ENCODE results near the gene USP14. TPM values are rescaled to one million over a fixed set of nuclear protein-coding genes. Genes with fewer than 3 reads are reported as not detected.

The USP14 gene
- total and polyA plus RNA-seq, 7 donors: 11.4 to 40.7 (median 27.8) TPM

- Histone ChIP-seq H3K9me3 (no peaks in the 10 kb centered on the region), H3K36me3 (peaks cover 0 to 99% (median 21%) of the 10 kb centered on the region in 4 donors), H3K27ac (no peak overlapping the region), H3K4me3 (no peak overlapping the region), H3K4me1 (no peaks in the 10 kb centered on the region), H3K27me3 (no peaks in the 10 kb centered on the region)
- intact Hi-C loops (cut with DNase I): no loop called here
- TF ChIP-seq POLR2A (IDR thresholded peaks at IDR 0.05) (no peak), CTCF (IDR thresholded peaks at IDR 0.05) (no peak)
- no peak for DNase-seq
- 91 to 94% methylated on average over 4 of the region's 4 CpGs for WGBS, 2 donors
Observed at GRCh38 chr18:248053-248452, 89.7 kb downstream of the USP14 start.

GRCh38 chr18:250685-251084 lies 92.3 kb downstream of the USP14 start:
- no peaks in the 10 kb centered on the region for H3K4me1 ChIP-seq
- no peak for DNase-seq
- WGBS, 2 donors: 87 to 94% methylated on average over 2 of the region's 2 CpGs

GRCh38 chr18:251572-251971 lies 93.2 kb downstream of the USP14 start:
- 97 to 98% methylated on average over 5 of the region's 5 CpGs for WGBS, 2 donors

More at GRCh38 chr18:250685-251084, 92.3 kb downstream of the USP14 start:
- H3K36me3 ChIP-seq: peaks cover 0 to 99% (median 30%) of the 10 kb centered on the region in 4 donors
- intact Hi-C loops (cut with DNase I): no loop called here
- H3K27me3 ChIP-seq: no peaks in the 10 kb centered on the region
- no peaks in the 10 kb centered on the region for H3K9me3 ChIP-seq
- H3K27ac ChIP-seq: no peak overlapping the region
- H3K4me3 ChIP-seq: no peak overlapping the region
- TF ChIP-seq POLR2A (IDR thresholded peaks at IDR 0.05) (no peak), EP300 (IDR thresholded peaks at IDR 0.05) (no peak), CTCF (IDR thresholded peaks at IDR 0.05) (no peak), POLR2AphosphoS5 (IDR thresholded peaks at IDR 0.05) (no peak)

GRCh38 chr18:253121-253520 lies 94.8 kb downstream of the USP14 start:
- Histone ChIP-seq H3K4me3 (no peak overlapping the region), H3K4me1 (no peaks in the 10 kb centered on the region), H3K9me3 (no peaks in the 10 kb centered on the region), H3K27ac (no peak overlapping the region), H3K27me3 (no peaks in the 10 kb centered on the region), H3K36me3 (peaks cover 14 to 99% (median 33%) of the 10 kb centered on the region in 4 donors)
- intact Hi-C loops (cut with DNase I): no loop called here
- no peak for DNase-seq
- 92 to 95% methylated on average over 1 of the region's 1 CpG for WGBS, 2 donors
- TF ChIP-seq POLR2A (IDR thresholded peaks at IDR 0.05) (no peak), CTCF (IDR thresholded peaks at IDR 0.05) (no peak), EP300 (IDR thresholded peaks at IDR 0.05) (no peak), POLR2AphosphoS5 (IDR thresholded peaks at IDR 0.05) (no peak)

More at GRCh38 chr18:251572-251971, 93.2 kb downstream of the USP14 start:
- Histone ChIP-seq H3K9me3 (no peaks in the 10 kb centered on the region), H3K36me3 (peaks cover 4 to 99% (median 31%) of the 10 kb centered on the region in 4 donors), H3K4me3 (no peak overlapping the region), H3K27me3 (no peaks in the 10 kb centered on the region), H3K4me1 (no peaks in the 10 kb centered on the region), H3K27ac (no peak overlapping the region)
- no peak for DNase-seq
- intact Hi-C loops (cut with DNase I): no loop called here
- TF ChIP-seq POLR2AphosphoS5 (IDR thresholded peaks at IDR 0.05) (no peak), POLR2A (IDR thresholded peaks at IDR 0.05) (no peak), CTCF (IDR thresholded peaks at IDR 0.05) (no peak), EP300 (IDR thresholded peaks at IDR 0.05) (no peak)

DNA sequence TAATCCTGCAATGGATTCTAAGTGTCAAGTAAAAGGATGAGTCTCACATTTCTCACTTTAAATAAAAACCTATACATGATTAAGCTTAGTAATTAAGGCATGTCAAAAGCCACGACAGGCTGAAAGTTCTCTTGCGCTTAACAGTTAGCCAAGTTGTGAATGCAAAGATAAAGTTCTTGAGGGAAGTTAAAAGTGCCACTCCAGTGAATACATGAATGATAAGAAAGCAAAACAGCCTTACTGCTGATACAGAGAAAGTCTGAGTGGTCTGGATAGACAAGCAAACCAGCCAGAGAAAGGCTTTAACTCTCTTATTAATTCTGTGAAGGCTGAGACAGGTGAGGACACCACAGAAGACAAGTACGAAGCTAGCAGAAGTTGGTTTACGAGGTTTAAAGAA lies 96.8 kb downstream of the USP14 start:
- intact Hi-C loops (cut with DNase I): no loop called here
- Histone ChIP-seq H3K27me3 (no peaks in the 10 kb centered on the region), H3K36me3 (peaks cover 20 to 100% (median 35%) of the 10 kb centered on the region in 4 donors), H3K9me3 (no peaks in the 10 kb centered on the region), H3K4me1 (no peaks in the 10 kb centered on the region), H3K4me3 (no peak overlapping the region), H3K27ac (no peak overlapping the region)
- no peak for DNase-seq
- 95 to 97% methylated on average over 4 of the region's 4 CpGs for WGBS, 2 donors
- no peak for TF ChIP-seq POLR2AphosphoS5 (IDR thresholded peaks at IDR 0.05)
